GM19452 (cell line): Measurements from ENCODE around the gene SUN5.

Source experiments
- ATAC-seq: cut with Tn5 transposase; IDR thresholded peaks from one replicate; pipeline ENCODE4 v1.9.1; 2021; ENCODE audit not compliant: unreplicated experiment

Gene SUN5

DNA sequence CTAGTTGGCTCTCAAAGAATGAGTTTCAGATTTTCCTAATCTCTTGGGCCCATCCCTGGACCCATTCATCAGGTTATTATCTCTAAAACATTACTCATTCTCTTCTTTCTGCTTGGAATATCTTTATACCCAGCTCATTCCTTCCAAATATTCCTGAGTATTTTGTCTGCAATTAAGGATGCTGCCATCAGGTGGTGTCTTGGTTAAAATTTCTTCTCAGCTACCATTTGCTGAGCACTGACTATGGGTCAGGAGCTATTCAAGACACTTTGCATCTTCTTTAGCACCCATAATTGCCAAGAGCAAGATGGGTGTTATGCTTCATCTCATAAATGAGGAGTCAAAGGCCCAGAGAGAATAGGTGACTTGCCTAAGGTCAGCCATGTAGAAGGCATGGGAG lies 8.4 kb downstream of the SUN5 start:
- ATAC-seq = no peak

DNA sequence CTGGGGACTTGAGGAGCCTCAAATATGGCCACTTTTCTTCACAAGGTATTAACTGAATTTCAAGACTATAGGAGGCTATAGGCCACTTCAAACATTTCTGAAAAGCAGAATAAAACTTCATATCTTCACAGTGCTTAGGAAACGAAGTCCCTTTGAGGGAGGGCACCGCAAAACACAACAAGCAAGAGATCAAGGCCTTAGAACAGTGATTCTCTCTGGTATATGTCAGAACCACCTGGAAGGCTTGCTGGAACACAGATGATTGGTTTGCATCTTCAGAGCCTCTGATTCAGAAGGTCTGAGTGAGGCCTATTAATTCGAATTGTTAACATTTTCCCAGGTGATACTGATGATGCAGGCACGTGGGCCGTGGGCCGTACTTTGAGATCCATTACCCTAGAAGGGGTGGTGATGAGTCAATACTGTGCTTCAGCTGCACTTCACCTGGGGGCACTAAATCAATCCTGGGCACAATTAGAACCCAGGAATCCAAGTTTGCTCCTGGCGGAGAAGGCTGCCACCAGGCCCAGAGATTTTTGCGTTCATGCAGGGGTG lies 10.7 kb downstream of the SUN5 start:
- no peak for ATAC-seq

DNA sequence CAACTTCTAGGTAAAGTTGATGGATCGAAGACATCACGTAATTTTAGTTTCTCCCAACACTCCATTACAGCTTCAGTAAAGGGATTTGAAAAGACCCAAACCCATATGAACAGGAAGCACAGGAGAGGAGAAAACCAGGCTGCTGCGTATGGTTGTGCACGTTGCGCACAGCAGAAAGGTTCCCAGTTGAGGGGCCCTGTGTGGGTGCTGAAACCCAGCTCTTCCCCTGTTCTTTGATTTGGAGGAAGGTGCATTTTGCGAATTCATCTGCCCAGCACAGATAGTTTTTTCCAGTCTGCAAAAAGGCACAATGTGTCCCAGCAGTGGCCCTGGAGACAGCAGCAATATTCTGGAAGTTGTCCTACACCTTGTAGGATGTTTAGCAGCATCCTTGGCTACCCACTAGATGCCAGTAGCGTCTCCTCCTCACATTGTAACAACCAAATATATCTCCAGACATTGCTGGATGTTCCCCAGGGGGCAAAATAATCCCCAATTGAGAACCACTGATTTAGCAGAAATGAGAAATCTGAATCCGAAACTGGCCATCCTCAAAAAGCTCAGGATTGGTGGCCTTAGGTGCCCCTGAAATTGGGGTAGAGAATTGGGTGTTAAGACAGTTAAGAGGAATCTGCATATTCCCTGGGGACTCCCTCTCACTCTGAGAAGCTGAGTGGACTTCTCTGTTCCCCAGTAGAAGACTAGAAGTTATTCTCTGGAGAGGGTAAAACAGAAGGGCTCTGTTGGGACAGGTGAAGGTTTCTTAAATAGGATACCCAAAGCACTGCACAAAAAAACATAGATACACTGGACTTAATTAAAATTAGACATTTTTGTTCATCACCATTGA lies 12.2 kb downstream of the SUN5 start:
- ATAC-seq = no peak

DNA sequence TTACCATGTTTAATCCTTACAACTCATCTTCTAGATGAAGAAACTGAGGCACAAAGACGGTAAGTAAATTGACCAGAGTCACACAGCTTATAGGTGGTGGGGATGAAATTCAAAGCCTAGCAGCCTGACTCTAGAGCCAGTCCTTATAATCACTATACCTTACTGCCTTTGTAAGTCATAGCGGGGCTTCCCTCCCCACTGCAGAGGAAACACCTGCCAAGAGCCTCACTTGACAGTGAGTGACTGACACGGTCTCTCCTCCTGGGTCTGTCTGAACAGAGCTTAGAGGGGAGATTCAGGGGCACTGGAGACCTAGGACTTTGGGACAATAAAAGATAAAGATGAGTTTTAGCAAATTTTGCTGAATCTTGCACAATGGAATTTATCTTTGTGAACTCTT lies 12.8 kb downstream of the SUN5 start:
- ATAC-seq = no peak

DNA sequence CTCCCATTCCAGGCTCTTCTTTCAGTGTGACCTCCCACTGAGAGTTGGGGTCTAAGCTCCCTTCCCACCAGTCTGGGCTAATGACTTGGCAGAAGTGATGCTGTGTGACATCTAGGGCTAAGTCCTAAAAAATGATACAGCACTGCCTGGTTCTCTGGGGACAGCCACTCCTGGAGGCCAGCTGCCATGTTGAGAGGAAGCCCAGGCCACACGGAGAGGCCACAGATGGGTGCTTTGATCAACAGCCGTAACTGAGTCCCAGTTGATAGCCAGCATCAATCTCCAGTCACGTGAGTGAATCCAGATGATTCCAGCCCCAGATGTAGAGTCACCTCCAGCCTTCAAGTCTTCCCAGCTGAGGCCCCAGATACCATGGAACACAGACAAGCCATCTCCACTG lies 13.8 kb downstream of the SUN5 start:
- no peak for ATAC-seq

DNA sequence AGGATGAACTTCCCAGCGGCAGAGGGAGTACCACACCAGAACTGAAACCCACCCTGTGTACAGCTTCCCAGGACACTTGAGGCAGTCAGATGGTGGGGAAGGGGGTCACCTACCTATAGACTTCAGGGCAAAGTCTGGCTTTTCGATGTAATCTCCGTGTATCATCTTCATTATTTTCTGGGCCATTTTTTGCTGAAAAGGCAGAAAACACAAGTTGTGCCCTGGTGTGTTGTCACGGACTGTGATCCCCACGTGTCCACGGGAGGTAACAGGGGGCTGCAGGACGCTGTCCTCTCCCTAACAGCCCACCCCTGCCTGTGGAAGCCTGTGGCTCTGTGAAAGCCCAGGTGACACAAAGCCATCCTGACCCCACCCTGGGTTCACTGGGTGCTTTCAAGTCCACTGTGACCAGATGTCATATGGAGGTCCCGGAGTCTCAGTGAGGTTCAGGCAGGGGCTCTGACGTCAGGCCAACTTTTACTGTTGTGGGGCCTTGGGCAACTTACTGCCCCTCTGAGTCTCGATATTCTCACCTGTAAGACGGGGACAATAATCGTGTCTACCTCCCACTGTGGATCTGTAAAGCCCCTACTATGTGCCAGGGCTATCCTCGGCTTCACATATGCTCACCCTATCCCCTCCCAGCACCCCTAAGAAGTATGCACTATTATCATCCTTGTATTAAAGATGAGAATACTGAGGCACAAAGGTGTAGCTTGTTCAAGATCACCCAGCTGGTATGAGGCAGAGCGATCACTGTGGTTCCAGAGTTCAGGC lies 14.5 kb downstream of the SUN5 start:
- no peak for ATAC-seq

DNA sequence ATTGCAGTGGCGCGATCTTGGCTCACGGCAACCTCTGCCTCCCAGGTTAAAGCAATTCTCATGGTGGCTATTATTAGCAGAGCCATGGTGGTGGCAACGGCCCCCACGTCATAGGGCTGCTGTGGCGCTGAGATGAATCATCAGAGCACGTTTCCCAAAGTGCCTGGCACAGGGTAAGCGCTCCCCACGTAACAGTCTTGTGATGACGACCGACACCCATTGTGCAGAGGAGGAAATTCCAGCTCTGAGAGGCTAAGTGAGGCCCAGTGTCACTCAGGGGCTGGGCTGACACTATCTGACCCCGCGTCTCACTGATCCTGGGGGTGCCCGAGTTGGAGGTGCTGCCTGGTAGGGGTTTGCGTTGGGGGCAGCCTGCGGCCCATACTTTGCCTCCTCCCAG lies 16.2 kb downstream of the SUN5 start:
- ATAC-seq = no peak

- ATAC-seq = no peak
Measured at GRCh38 chr20:32987044-32987825, 17.0 kb downstream of the SUN5 start.

GRCh38 chr20:32986331-32986966 lies 17.8 kb downstream of the SUN5 start:
- ATAC-seq = no peak

DNA sequence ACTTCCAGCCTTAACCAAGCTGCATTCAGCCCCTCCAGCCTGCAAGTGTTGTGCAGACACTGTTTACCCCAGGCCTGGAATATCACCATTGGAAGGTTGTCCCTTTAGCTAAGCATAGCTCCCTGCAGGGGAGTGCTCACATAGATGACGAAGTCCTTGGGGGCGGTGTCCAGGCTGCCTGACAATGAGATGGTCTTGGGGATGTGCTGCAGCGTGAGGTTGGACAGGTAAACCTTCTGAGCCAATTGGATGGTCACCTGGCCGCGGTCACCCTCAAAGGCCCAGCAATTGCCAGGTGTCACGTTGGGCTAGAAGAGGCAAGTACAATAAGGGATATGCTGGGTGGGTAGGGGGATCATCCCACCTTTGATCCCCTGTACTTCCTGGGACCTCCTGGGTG lies 18.6 kb downstream of the SUN5 start:
- ATAC-seq = no peak

- no peak for ATAC-seq
Measured at GRCh38 chr20:32984631-32985354, 19.4 kb downstream of the SUN5 start.

DNA sequence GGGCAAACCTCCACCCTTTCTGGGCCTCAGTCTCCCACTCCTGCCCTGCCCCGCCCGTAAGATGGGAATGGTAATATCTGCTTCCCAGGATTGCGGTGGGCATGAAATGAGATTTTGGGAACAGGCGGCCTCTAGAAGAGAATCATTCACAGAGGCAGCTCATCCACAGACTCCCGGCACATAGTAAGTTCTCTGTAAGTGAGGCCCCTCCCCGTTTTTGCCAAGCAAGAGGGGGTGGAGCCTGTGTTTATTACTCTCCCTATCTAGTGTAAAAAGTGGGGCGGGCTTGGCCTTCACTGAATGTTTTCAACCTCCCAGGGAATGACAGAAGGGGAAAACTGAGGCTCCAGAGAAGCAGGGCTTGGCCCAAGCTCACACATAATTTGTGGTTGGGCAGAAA lies 20.0 kb downstream of the SUN5 start:
- ATAC-seq = no peak

- no peak for ATAC-seq
Measured at GRCh38 chr20:32983459-32984112, 20.6 kb downstream of the SUN5 start.

- no peak for ATAC-seq
Measured at GRCh38 chr20:32982617-32983458, 21.4 kb downstream of the SUN5 start.

GRCh38 chr20:32980990-32981389 lies 23.2 kb downstream of the SUN5 start:
- no peak for ATAC-seq

DNA sequence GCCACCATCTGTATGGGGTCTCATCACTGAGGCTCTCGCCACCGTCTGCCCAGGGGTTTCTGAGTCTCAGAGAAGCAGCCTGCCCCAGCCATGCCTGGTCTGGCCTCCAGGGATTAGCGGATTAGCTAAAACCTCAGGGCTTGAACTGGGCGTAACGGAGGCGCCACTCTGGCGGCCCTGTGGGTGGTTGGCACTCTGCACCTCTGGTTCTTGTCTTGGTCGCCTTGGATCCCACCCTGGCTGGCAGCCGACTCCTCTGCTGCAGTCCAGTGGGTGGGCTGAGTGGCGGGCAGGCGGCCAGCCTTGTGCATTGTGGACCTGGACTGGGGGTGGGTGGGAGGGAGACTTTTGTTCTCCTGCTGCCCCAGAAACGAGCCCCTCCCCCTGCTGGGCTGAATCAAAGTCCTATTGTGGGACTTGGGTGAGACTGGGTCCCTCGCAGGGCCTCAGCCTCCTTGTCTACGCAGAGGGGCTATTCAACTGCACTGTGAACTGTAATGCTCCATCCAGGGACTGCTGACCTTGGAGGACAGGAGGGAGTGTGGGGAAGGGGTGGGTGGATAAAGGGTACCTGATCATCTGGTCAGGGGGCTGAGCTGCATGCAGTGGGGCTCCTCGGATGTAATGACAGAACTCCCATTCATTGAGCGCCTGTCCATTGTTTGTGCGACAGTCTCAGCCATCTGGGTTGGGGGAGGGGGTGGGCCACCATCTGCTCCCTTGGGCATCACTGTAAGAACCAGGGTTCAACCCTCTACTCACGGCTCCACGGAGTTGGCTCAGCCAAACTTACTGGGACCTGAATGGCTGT lies 23.9 kb downstream of the SUN5 start:
- no peak for ATAC-seq

DNA sequence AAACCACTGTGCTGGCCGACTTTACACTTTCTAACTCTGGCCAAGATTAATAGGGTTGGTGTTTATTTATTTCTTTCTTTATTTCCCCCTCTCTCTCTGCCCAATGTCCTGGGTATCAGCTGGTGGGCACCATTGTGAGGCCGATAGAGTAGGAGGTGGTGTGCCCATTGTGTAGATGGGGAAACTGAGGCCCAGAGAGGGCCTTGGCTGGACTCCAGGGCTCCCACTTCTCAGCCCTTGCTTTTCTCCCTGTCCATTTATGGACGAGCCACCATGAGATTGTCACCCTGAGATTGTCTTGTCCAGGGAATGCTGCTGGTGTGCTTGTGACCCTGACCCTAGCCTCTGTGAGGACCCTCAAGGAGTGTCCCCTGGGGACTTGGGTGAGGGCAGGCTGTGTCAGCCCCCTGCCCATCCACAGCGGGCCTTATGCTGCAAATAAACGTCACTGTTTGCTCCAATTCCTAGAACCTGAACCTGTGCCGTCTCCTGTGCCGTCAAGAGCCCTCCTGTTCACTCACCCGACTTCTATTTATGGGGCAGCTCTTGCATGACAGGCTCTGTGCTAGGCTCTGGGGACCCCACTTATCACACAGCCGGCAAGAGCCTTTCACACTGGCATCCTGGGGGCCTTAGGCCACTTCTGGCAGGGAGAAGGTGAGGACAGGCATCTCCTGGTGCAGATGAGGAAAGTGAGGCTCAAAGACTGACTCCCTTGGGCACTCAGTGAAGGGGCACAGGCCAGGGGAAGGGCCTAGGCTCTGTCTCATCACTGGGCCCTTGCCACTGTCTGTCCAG lies 24.8 kb downstream of the SUN5 start:
- no peak for ATAC-seq
